Measurements from ENCODE around the gene CLSTN3. TPM values are rescaled to one million over a fixed set of nuclear protein-coding genes. Genes with fewer than 3 reads are reported as not detected.
A peak's percentile ranks its signal among the peaks of the same experiment; 100 is the strongest.

CLSTN3 gene
- total RNA-seq, 1 donor from 2014 or later, result 36.8 TPM

DNA sequence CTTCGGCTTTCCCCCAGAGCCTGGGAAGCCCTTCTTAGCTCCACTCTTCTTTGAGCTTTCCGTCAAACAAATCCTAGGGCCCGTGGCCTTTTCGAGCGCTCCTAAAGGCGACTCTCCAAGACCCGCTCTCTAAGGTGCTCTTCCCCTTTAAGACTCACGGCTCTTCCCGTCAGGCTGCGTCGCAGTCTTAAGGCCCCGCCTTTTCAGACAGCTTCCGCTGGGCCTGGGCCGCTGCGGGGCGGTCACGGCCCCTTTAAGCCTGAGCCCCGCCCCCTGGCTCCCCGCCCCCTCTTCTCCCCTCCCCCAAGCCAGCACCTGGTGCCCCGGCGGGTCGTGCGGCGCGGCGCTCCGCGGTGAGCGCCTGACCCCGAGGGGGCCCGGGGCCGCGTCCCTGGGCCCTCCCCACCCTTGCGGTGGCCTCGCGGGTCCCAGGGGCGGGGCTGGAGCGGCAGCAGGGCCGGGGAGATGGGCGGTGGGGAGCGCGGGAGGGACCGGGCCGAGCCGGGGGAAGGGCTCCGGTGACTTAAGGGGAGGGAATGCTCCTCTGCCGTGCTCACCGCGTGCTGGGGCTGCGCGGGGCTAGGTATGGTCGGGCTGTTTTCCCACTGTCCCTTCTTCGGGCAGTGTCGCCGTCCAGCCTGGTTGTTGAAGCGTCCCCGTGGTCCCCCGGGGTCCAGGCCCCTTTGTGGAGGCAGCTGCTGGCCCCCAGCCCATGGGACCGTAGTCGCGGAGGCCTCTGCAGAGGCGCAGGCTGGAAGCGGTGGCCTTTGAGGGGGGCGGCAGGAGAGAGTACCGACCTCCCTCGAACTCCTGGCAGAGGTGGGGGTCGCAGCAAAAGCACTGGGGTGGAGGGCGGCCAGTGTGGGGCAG, 59.5 kb downstream of the CLSTN3 start, which contains the start of gene PEX5:
Gene PEX5, plus strand, starts transcription at position 289 of the 870 bp plus-strand sequence. CDS start 692 bp downstream, outside the sequence.
- intact Hi-C loops (cut with DNase I), result no loop called here
- peak within 1 kb of the TSS; percentile 94 for H3K27ac ChIP-seq
- TF ChIP-seq, protein P1, sequence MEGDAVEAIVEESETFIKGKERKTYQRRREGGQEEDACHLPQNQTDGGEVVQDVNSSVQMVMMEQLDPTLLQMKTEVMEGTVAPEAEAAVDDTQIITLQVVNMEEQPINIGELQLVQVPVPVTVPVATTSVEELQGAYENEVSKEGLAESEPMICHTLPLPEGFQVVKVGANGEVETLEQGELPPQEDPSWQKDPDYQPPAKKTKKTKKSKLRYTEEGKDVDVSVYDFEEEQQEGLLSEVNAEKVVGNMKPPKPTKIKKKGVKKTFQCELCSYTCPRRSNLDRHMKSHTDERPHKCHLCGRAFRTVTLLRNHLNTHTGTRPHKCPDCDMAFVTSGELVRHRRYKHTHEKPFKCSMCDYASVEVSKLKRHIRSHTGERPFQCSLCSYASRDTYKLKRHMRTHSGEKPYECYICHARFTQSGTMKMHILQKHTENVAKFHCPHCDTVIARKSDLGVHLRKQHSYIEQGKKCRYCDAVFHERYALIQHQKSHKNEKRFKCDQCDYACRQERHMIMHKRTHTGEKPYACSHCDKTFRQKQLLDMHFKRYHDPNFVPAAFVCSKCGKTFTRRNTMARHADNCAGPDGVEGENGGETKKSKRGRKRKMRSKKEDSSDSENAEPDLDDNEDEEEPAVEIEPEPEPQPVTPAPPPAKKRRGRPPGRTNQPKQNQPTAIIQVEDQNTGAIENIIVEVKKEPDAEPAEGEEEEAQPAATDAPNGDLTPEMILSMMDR (IDR thresholded peaks at IDR 0.05), result no peak

GRCh38 chr12:7190268-7191055, 60.3 kb downstream of the CLSTN3 start:
- no peaks in the 10 kb centered on the region for H3K9me3 ChIP-seq
- peaks cover 28% of the 10 kb centered on the region for H3K36me3 ChIP-seq
- peak overlapping the region; percentile 96 for H3K4me3 ChIP-seq
- ATAC-seq, result peak; percentile 9 to 17
- H3K4me1 ChIP-seq, result peaks cover 28% of the 10 kb centered on the region
- intact Hi-C loops (cut with DNase I), result no loop called here
- peak; percentile 58 for DNase-seq
- TF ChIP-seq, protein P1 (IDR thresholded peaks at IDR 0.05), result no peak
- H3K27me3 ChIP-seq (ENCODE audit: low read depth), result no peaks in the 10 kb centered on the region
- H3K27ac ChIP-seq, result peak overlapping the region; percentile 94

More for the DNA sequence above, 59.5 kb downstream of the CLSTN3 start, which contains the start of gene PEX5:
- ATAC-seq, result peak; percentile 97
- peak within 1 kb of the TSS; percentile 96 for H3K4me3 ChIP-seq
- peak; percentile 94 for DNase-seq
- no peaks in the 10 kb centered on the region for H3K27me3 ChIP-seq (ENCODE audit: low read depth)
- H3K36me3 ChIP-seq, result peaks cover 28% of the 10 kb centered on the region
- peaks cover 28% of the 10 kb centered on the region for H3K4me1 ChIP-seq
- no peaks in the 10 kb centered on the region for H3K9me3 ChIP-seq

- Histone ChIP-seq H3K4me1 (peaks cover 18% of the 10 kb centered on the region), H3K27me3 (ENCODE audit: low read depth) (no peaks in the 10 kb centered on the region), H3K36me3 (peaks cover 35% of the 10 kb centered on the region), H3K9me3 (no peaks in the 10 kb centered on the region), H3K27ac (no peak overlapping the region), H3K4me3 (no peak overlapping the region)
- ATAC-seq, result no peak
- TF ChIP-seq, protein P1 (IDR thresholded peaks at IDR 0.05), result no peak
- intact Hi-C loops (cut with DNase I), result no loop called here
- no peak for DNase-seq
Observed at GRCh38 chr12:7193674-7194073, 63.5 kb downstream of the CLSTN3 start.

GRCh38 chr12:7197841-7198240, 67.7 kb downstream of the CLSTN3 start:
- Histone ChIP-seq H3K9me3 (no peaks in the 10 kb centered on the region), H3K4me1 (no peaks in the 10 kb centered on the region), H3K27me3 (ENCODE audit: low read depth) (no peaks in the 10 kb centered on the region), H3K36me3 (peaks cover 38% of the 10 kb centered on the region), H3K4me3 (no peak overlapping the region), H3K27ac (no peak overlapping the region)
- intact Hi-C loops (cut with DNase I), result no loop called here
- TF ChIP-seq, protein P1 (IDR thresholded peaks at IDR 0.05), result no peak
- DNase-seq (no peak), ATAC-seq (peak in 1 of 2 donors; percentile 35)

GRCh38 chr12:7203109-7203508, 72.9 kb downstream of the CLSTN3 start:
- Histone ChIP-seq H3K4me1 (no peaks in the 10 kb centered on the region), H3K36me3 (peaks cover 75% of the 10 kb centered on the region)
- TF ChIP-seq, protein P1 (IDR thresholded peaks at IDR 0.05), result no peak

More at GRCh38 chr12:7203109-7203508, 72.9 kb downstream of the CLSTN3 start:
- DNase-seq, result no peak
- Histone ChIP-seq H3K9me3 (no peaks in the 10 kb centered on the region), H3K27ac (no peak overlapping the region), H3K27me3 (ENCODE audit: low read depth) (no peaks in the 10 kb centered on the region), H3K4me3 (no peak overlapping the region)
- no peak for ATAC-seq
- intact Hi-C loops (cut with DNase I), result no loop called here
